GDM1 (cell line): ENCODE data around the gene LDB1.

Source experiments
- DNase-seq: peaks from one replicate; lab custom pipeline; 2025; lab: John Stamatoyannopoulos, UW

LDB1 gene

GRCh38 chr10:102113261-102113955 is 6.8 kb downstream of the LDB1 start:
- no peak for DNase-seq

GRCh38 chr10:102112210-102112817 is 7.9 kb downstream of the LDB1 start:
- DNase-seq: no peak

GRCh38 chr10:102111276-102111675 is 8.9 kb downstream of the LDB1 start:
- DNase-seq: no peak

GRCh38 chr10:102109166-102110116 is 10.7 kb downstream of the LDB1 start:
- no peak for DNase-seq

- DNase-seq: no peak
Observed at GRCh38 chr10:102106998-102107397, 13.2 kb downstream of the LDB1 start.

- no peak for DNase-seq
Observed at GRCh38 chr10:102102421-102102820, 17.7 kb downstream of the LDB1 start.

- DNase-seq: no peak
Observed at GRCh38 chr10:102101152-102101551, 19.0 kb downstream of the LDB1 start.

- no peak for DNase-seq
Observed at GRCh38 chr10:102096449-102096848, 23.7 kb downstream of the LDB1 start.

- DNase-seq: no peak
Observed at GRCh38 chr10:102090772-102091171, 29.4 kb downstream of the LDB1 start.

- no peak for DNase-seq
Observed at GRCh38 chr10:102086196-102086595, 34.0 kb downstream of the LDB1 start.

GRCh38 chr10:102085336-102085735 is 34.8 kb downstream of the LDB1 start:
- DNase-seq: no peak

- no peak for DNase-seq
Observed at GRCh38 chr10:102083541-102083940, 36.6 kb downstream of the LDB1 start.

GRCh38 chr10:102072673-102073527 is 47.3 kb downstream of the LDB1 start:
- DNase-seq: peak; percentile 73

GRCh38 chr10:102069071-102069470 is 51.1 kb downstream of the LDB1 start:
- DNase-seq: no peak

GRCh38 chr10:102068216-102068615 is 52.0 kb downstream of the LDB1 start:
- no peak for DNase-seq

GRCh38 chr10:102067091-102067916 is 52.9 kb downstream of the LDB1 start:
- no peak for DNase-seq

- no peak for DNase-seq
Observed at GRCh38 chr10:102066399-102067088, 53.6 kb downstream of the LDB1 start.

GRCh38 chr10:102065561-102066398 is 54.4 kb downstream of the LDB1 start:
- no peak for DNase-seq

- DNase-seq: peak; percentile 90
Observed at GRCh38 chr10:102064868-102065560, 55.2 kb downstream of the LDB1 start, which contains the start of gene HPS6. Gene HPS6, plus strand, starts transcription at chr10:102065349. Its CDS starts 126 bp downstream, at chr10:102065475.
